ENCODE results near the gene LLPH.

Gene LLPH

DNA sequence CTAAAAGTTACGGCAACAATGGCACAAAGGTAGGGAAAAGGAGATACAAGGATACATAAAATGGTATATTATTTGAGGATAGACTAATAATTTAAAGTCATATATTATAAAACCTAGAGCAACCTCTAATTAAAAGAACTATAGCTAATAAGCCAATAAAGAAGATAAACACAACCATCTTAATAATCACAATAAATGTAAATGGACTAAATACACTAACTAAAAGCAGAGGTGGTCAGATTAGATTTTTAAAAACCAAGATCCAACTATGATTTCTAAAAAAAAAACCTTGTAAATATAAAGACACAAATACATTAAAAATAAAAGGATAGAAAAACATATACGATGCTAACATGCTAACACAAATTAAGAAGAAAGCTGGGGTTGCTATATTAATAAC lies 10.7 kb upstream of the LLPH start:
- no peak for DNase-seq

DNA sequence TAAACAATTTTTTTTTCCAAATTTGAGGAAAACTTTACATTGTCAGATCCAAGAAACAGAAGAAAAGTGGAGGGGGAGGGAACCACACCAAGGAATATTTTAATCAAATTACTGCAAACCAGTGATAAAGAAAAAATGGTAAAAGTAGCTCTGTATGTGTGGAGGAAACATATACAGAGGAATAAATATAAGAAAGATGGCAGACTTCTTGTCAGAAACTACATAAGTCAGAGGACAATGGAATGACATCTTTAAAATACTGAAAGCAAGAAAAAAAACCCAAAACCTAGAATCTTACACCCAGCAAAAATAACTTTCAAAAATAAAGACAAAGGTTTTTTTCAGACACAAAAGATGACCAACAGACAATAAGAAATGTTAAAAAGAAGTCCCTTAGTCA lies 10.2 kb upstream of the LLPH start:
- peak in 1 of 6 experiments; percentile 3 for DNase-seq

DNA sequence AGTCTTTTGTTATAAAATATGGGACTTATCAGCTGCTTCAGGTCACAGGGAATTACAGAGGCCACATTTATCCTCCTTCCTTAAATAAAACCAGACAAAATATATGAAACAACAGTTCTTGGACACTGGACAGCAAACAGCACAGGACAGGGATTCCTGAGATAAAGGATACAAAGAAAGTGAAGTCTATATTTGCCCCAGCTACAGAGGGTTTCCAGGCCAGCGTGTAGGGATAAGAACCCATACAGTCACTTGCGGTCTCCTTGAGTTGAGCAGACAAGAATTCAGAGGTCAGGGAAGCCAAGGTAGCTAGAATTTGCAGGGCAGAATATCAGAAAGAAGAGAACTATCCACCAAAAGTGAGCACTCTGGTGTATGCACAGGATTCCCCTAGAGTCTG lies 8.8 kb upstream of the LLPH start:
- DNase-seq: no peak

DNA sequence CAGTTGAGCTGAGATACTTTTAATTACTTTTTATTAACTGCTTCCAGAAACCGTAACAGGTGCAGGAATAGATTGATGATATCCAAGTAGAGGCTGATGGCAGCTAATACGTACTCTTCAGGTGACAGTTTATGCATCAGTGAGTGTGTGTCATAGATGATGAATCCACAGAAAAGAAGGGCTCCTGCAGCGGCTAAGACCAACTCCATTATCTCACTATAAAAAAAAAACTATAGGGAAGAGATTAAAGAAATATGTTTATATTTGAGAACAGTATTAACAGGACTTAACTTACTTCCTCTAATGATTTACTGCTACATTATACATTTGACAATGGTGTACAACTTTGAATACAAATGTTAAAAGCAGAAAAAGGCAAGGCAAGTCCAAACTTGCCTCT lies 7.4 kb upstream of the LLPH start:
- no peak for DNase-seq

DNA sequence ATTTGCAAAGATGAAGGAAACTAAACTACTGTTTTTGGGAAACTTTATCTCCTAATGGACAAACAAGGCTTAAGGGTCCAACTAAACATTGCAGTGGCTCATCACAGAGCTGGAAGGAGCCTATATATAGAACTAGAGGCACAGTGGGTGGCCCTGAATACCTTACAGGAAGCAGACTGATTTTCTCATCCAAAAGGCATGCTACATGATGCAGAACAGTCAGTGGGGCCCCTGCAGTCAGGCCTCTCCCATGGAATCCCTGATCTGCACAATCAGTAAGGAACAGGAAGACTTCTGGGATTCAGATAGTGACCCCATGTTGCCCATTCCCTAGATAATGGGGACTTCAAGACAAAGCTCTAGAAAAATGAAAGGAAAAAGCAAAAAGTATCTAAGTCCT lies 1.9 kb upstream of the LLPH start:
- DNase-seq: no peak

DNA sequence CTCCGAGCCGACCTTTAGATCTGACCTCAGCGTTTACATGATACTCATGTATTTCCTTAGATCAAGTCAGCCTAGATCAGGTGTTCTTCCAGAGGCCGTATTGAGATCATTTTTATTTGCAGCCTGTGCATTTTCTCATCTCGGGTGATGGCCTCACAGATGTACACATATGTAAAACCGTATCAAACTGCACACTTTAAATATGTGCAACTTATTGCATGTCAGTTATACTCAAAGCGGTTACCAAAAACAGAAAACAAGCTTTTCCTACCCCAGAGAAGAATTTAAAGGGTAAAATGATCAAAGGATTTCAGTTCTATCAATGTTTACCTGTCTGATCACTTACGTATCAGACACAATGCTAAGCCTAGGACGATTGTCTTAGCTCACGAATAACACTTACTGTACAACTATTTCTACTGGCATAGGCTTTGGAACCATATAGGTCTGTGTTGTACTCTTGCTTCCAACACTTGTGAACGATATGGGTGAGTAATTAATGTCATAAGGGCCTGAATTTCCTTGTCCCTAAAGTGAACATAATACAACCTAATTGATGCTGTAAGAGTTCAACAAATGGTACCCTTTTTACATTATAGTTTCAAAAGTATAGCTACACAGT lies 628 bp upstream of the LLPH start:
- peak in 2 of 6 experiments; percentile 26 to 34 for DNase-seq

DNA sequence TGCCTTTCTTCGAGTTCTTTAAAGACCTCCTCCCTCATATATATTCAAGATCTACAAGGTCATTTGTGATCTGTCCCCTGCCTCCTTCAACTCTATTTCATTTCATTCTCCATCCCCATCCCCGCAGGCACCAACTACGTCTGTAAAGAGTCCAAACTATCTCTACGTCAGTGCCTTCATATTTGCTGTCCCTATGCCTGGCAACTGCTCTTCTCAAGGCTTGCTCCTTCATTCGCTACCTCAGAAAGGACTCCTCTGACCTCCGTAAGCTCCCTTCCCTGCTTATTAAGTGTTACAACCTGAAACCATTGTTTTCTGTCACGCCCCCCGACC lies 650 bp downstream of the LLPH start:
- no peak for DNase-seq

DNA sequence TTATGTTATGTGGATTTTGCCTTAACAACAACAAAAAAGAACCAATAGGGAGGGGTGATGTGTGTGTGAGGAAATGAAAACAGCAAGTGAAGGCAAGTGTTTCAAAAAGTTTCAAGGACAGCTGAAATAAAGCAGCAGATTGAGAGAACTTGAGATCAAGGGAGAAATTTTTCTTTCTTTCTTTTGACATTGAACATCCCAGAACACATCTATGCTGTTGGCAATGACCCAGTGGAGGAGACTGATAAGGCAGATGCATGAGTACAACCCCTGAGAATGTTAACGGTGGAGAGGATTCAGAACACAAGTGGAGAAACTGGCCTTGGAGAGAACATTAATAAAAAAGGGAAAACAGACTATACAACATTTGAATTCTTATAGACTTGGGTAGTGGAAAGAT lies 2.9 kb downstream of the LLPH start:
- DNase-seq: no peak

DNA sequence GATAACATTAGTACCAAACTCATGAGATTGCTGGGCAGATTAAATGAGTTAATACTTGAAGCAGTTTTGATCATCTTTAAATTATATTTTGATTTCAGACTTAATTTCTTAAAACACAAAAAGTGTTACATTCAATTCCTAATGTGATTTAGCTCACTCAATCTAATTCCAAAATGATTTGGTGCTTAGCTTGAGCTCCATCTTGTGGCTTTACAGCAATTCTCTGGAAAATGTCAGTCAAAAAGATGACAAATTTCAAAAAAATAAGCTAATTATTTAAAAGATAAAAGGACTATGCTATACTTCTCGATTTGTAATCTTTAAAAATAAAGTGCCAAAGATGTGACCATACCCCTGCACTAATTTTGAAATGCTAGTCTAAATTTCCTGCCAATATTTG lies 10.1 kb downstream of the LLPH start:
- no peak for DNase-seq

DNA sequence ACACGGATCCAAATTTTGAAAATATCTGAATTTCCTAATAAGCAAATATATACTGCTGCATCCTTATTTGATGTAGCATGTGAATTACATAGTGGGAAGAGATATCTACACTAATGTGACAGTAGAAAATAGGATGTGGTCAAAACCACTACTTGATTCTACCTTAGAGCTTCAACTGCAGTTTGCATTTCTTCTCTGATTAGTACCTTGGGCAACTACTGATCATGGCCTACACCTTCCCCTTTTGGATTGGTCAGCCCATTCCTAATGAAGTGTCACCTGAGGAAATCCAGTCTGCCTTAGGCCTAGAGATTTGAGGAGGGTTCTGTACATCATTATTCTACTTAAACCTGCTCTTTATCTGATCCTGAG lies 10.7 kb downstream of the LLPH start:
- DNase-seq: no peak

DNA sequence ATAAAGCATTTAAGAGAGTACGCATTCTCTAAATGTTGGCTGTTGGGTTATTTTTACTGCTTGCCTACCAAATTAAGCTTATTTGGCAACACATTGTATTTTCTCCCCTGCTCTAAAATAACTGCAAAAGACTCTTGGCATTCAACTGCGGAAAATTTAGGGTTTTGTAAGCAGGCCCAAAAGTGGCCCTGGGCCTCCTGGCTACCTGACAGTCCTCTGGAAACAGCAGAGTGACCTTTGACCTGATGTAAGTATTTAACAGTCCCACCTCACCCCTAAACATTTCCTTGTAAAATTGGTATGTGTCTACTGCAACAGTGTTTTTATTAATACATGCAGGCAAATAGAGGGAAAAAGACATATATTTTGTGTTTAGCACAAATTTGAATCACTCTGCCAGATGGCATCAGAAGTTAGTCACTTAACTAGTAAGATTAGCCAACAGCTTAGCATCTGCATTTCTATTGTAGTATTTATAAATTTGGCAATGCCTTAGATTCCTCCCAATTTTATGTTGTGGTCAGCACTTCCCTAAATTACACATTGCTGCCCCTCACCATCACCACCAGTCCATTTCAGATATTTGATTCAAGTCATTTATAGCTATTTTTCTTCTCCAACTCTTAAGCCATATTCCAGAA lies 11.2 kb downstream of the LLPH start:
- DNase-seq: no peak

DNA sequence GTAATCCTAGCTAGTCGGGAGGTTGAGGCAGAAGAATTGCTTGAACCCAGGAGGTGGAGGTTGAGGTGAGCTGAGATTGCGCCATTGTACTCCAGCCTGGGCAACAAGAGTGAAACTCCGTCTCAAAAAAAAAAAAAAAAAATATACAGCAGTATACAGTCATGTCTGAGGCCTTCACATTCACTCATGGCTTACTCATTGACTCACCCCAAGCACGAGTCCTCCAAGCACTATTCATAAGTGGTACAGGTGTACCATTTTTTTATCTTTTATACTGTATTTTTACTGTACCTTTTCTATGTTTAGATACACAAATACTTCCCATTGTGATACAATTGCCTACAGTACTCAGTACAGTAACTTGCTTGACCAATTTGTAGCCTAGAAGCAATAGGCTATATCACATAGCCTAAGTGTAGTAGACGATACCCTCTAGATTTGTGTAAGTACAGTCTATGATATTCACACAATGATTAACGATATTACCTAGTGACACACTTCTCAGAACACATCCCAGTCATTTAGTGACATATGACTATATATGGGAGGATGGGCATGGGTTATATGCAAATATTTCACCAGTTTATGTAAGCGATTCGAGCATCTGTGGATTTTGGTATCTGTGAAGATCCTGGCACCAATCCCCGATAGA lies 12.2 kb downstream of the LLPH start:
- no peak for DNase-seq

DNA sequence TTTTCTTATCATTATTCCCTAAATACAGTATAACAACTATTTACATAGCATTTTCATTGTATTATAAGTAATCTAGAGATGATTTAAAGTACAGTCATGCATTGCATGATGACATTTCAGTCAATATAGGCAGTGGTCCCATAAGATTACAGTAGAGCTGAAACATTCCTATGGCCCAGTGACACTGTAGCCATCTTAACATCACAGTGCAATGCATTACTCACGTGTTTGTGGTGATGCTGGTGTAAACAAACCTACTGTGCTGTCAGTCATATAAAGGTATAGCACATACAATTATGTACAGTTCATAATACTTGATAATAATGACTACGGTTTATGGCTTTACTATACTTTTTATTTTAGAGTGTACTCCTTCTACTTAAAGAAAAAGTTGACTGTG lies 13.3 kb downstream of the LLPH start:
- DNase-seq: no peak

DNA sequence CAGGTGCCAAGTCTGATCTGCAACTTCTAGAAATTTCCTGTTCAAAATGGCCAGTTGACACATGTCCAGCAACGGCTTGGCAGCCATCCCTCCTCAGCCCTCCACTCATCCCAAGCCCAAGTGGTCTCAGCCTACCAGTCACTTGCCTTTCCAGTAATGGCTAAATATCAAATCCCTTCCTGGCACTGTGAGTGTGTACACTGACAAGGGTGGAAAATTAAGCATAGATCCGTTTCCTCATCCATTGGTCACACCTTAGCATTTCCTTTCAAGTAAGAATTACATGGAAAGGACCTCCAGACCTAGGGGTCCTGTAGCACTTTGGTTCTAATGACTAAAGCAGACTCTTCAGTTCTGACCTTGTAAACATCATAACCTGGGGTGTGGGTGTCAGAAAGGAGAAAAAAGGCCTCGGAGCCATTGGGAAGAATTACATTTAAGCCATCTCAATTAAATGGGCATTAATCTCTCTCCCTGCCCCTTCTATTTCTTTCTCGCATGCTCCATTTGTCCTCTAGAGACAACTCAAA lies 15.4 kb downstream of the LLPH start:
- no peak for DNase-seq

DNA sequence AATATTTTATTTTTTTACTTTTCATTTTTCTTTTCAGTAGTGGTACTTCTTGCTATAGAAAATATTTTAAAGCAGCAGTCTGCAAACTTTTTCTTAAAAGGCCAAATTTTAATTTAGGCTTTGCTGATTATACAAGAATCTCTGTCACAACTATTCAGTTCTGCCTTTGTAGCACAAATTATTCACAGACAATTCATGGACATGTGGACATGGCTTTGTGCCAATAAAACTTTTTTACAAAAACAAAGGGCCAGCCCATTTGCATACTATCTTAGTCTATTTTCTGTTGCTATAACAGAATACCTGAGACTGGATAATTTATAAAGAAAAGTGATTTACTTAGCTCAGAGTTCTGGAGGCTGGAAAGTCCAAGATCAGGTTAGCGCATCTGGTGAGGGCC lies 17.1 kb downstream of the LLPH start:
- DNase-seq: no peak

DNA sequence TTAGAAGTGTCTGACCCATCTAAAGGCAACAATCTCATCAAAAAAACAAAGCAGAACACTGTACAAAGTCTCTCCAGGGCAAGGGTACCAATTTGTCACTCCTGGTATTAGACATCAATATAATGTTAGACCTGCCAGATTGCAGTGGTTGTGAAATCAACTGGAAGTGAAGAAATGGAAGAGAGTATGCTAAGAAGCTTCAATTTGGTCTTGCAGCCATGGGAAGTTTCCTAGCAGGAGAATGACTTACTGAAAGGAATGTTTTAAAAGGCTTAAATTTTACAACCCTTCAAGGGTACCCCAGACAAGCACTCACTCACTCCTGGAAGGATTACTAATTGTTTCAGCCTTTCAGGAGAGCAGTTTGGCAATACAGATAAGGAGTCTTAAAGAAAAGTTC lies 18.9 kb downstream of the LLPH start:
- DNase-seq: no peak

DNA sequence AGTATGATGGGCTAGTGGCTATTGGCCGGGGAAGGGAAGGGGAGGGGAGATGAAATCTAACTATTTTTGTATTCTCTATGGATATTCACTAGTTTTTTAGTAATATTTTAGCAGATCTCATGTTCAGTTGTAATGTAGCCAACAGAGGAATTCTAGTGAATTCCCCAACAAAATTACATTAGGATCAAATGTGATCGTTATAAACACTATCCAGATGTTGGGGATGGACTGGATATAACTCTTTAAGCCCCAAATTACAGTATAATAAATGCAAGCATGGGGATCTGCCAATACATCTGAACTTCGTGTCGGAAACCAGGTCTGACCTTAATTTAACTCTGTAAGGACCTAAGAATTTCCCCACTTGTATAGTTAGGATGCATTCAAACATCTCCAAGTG lies 21.5 kb downstream of the LLPH start:
- DNase-seq: no peak

DNA sequence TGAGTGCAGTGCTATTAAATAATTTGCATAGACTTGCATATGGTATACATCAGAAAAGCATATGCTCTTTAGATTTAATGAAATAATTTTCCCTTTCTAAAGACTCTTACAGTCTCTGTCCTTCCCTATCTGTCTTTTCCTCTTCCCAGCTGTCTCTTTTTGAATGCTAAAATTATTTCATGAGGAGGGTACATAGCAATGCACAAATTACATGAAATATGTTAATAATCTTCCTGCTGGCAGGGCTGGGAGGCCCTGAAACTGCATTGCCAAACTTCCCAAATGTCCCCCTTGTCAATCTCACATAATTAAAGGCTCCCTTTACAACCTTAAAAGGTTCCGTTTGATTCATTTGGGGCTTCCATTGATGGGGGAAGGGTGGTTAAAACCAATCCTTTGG lies 22.2 kb downstream of the LLPH start:
- DNase-seq: no peak

DNA sequence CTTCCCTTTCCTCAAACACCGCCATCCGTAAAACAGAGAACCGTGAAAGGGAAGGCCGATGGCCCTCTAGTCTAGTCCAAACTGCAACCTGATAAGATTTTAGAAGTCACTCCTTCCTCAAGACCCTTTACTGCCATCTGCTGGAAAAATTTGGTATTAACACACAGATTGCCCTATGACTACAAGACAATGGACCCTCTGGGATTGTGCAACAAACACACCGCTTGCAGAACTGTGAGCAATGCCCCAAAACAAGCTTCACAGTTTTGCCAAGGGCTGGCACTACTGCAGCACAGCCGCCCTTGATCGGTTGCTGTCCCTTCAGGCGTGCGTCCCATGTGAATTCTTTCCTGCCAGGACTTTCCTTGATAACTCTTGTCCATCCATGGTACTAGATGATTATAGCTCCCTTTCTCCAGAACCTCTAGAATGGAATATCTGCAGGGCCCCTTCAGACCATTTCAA lies 23.1 kb downstream of the LLPH start:
- DNase-seq: peak; percentile 5 to 78 (median 30)

DNA sequence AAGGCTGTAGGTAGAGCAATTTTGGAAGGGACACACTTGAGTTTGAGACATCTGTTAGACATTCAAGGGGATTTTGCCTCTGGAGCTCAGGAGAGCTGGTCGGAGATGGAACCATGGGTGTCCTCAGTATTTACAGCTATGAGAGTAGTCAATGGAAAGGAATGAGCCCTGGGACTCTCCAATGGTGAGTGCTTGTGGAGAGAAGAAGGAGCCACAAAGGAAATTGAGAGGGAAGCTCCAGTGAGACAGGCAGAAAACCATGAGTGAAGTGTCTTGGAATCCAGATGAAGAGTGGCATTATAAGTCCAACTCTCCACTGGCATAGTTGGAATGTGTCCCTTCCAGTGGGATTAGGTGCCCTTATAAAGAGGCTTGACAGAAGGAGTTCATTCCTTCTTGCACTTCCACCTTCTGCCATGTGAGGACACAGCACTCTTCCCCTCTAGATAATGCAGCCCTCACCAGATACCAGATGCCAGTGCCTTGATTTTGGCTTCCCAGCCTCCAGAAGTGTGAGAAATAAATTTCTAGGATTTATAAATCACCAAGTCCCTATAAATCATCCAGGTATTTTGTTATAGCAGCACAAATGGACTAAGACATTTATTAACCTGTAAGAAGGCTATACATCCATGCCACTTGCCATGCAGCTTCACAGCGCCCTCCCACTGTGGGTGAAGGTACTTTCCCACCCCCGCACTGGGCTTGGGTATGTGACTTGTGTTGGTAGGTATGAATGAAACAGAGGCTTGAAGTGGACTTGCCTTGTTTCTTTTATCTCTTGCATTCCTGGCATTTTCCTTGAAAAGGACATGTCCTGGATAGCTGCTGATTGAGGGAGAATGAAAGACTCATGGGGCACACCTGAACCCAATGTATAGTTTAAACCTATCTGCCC lies 27.3 kb downstream of the LLPH start:
- no peak for DNase-seq

DNA sequence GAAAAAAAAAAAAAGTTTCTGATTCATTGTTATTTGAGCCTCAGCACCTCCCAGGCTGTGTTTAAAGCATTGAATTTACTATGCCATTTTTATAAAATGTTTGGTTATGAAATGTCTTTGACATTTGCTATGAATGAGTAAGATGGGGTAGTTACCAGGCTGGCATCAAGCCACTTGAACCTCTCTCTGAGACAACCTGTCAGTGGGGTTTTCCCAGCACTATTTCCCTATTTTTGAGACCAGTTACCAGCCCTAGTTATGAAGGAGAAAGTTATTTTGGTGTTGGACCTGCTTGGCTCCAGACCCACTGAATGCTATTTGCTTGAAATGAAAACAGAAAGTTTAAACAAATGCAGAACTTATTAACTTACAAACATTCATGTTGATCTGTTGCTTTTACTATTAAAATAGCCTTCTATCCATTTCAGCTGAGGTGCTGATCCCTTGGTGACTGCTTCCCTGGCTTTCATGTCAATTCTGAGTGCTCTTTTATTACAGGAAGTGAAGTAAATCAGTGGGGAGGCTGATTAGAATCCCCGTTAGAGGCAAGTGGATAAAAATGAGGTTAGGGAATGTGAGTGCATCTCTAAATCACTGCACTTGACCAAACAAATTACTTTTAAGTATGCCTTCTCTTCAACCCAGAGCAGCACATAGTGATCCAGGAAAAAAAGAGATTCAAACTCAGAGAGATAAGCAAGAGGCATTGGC lies 37.8 kb downstream of the LLPH start:
- no peak for DNase-seq

DNA sequence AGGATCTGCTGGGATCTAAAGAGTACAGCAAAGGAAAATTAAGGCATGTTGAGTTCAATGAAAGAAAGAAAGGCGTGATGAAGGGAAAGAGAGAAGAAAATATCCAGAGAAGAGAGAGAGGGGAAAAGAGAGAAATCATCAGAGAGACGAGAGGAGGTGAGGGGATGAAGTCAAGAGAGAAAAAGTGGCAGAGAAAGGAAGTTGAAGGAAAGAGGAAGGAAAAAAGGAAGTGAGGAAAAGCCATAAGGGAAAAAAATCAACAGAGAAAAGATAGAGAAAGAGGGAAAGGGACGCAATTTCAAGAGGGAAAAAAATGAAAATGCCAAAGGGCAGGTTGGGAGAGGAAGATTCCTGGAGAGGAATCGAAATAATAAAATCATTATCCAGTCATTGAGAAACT lies 40.4 kb downstream of the LLPH start:
- DNase-seq: no peak
